HG02973 (cell line): Measurements from ENCODE around the gene ZNF844.
"Not testable (repeated sequence)": the region's sequence is repeated elsewhere in the genome, so short reads cannot be mapped to it uniquely, and the experiment has no call there.

Experiments
- ATAC-seq: cut with Tn5 transposase; IDR thresholded peaks from one replicate; pipeline ENCODE4 v1.9.1; 2021; ENCODE audit warnings: moderate library complexity; ENCODE audit not compliant: unreplicated experiment

ZNF844 gene

GRCh38 chr19:12064590-12065538 lies at the start of gene ZNF844:
Gene ZNF844, plus strand, starts transcription at chr19:12064731. Its CDS starts 143 bp downstream, at chr19:12064874.
- no peak for ATAC-seq

GRCh38 chr19:12015015-12015752 lies 49.3 kb upstream of the ZNF844 start:
- no peak for ATAC-seq

GRCh38 chr19:12015753-12016116 lies 48.8 kb upstream of the ZNF844 start:
- no peak for ATAC-seq

- no peak for ATAC-seq
These were observed 30.3 kb upstream of the ZNF844 start for GRCh38 chr19:12034198-12034597.

- no peak for ATAC-seq
These were observed 29.9 kb upstream of the ZNF844 start for GRCh38 chr19:12034620-12035019.

- ATAC-seq, result peak; percentile 77
These were observed 29.0 kb upstream of the ZNF844 start, which contains the start of gene ZNF433 for GRCh38 chr19:12035220-12036172. Gene ZNF433, minus strand, starts transcription at chr19:12035679. Its CDS starts 140 bp downstream, at chr19:12035539.

- no peak for ATAC-seq
These were observed 21.6 kb upstream of the ZNF844 start for GRCh38 chr19:12042893-12043292.

GRCh38 chr19:12043752-12044422 lies 20.6 kb upstream of the ZNF844 start:
- ATAC-seq, result no peak

- no peak for ATAC-seq
These were observed 16.7 kb upstream of the ZNF844 start for GRCh38 chr19:12047868-12048267.

- ATAC-seq, result no peak
These were observed 12.4 kb upstream of the ZNF844 start for GRCh38 chr19:12052091-12052496.

- ATAC-seq, result peak; percentile 85
These were observed 11.9 kb upstream of the ZNF844 start, which contains the start of gene ZNF878 for GRCh38 chr19:12052497-12053169. Gene ZNF878, minus strand, starts transcription at chr19:12052961. Its CDS starts 160 bp downstream, at chr19:12052801.

GRCh38 chr19:12055784-12056183 lies 8.7 kb upstream of the ZNF844 start:
- ATAC-seq, result no peak

- no peak for ATAC-seq
These were observed 11.1 kb downstream of the ZNF844 start for GRCh38 chr19:12075538-12076139.

- ATAC-seq, result not testable (repeated sequence)
These were observed 11.8 kb downstream of the ZNF844 start for GRCh38 chr19:12076331-12076730.

GRCh38 chr19:12077375-12077774 lies 12.8 kb downstream of the ZNF844 start:
- ATAC-seq, result no peak

- ATAC-seq, result not testable (repeated sequence)
These were observed 18.8 kb downstream of the ZNF844 start for GRCh38 chr19:12083336-12083735.

GRCh38 chr19:12085074-12085818 lies 20.7 kb downstream of the ZNF844 start:
- ATAC-seq, result no peak

- no peak for ATAC-seq
These were observed 26.3 kb downstream of the ZNF844 start for GRCh38 chr19:12090807-12091206.
